PFSK-1 (cell line): ENCODE results near the gene ATG2B.

Experiments used
- FOXP2 ChIP-seq: optimal IDR thresholded peaks from 2 replicates; pipeline ENCODE3; 2011; ENCODE audit warnings: borderline replicate concordance, control low read depth, inconsistent platforms; ENCODE audit not compliant: insufficient read depth; ENCODE audit errors: extremely low read length, extremely low read depth
- POLR2AphosphoS5 ChIP-seq: IDR thresholded peaks from 2 replicates; pipeline ENCODE4 v1.6.1; 2012; ENCODE audit warnings: low read depth, mild to moderate bottlenecking, control low read depth, low read length, moderate library complexity
- SIN3A ChIP-seq: IDR thresholded peaks from 2 replicates; pipeline ENCODE4 v1.6.1; 2012; ENCODE audit warnings: mild to moderate bottlenecking, low read length, moderate library complexity, borderline replicate concordance; ENCODE audit not compliant: insufficient read depth
- TAF1 ChIP-seq: IDR thresholded peaks from 2 replicates; pipeline ENCODE4 v1.6.1; 2012; ENCODE audit warnings: low read length, control low read depth, borderline replicate concordance; ENCODE audit not compliant: insufficient read depth
- TF ChIP-seq, protein P1 (sequence below), 2 experiments: IDR thresholded peaks; 2 replicates each; pipeline versions ENCODE4 v1.6.1 to v1.8.0; 2011 to 2012; ENCODE audit warnings: low read depth in 2 of 2, low read length in 2 of 2, control low read depth in 1 of 2, inconsistent platforms in 1 of 2, mild to moderate bottlenecking in 1 of 2, moderate library complexity in 1 of 2; ENCODE audit not compliant: insufficient read depth in 1 of 2

DNA sequence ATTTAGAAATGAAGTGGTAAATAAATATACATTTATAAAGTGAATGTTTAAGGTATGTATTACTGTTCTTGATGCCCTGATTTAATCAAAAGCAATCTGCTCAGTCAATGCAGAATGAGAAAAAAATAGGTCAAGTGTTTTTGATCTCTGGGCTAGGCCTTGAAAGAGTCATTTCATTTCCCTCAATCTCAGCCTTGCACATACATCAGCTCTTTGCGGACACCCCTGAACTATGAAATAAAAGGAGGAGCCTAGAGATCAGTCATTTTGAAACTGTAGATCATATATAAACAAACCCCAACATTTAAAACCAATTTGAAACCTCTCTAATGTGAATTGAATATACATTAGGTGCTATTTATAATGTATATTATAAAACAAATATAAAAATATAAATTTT lies 42.5 kb downstream of the ATG2B start:
- no peak for TF ChIP-seq POLR2AphosphoS5
- no peak for TF ChIP-seq SIN3A
- TF ChIP-seq TAF1: no peak
- TF ChIP-seq, protein P1, sequence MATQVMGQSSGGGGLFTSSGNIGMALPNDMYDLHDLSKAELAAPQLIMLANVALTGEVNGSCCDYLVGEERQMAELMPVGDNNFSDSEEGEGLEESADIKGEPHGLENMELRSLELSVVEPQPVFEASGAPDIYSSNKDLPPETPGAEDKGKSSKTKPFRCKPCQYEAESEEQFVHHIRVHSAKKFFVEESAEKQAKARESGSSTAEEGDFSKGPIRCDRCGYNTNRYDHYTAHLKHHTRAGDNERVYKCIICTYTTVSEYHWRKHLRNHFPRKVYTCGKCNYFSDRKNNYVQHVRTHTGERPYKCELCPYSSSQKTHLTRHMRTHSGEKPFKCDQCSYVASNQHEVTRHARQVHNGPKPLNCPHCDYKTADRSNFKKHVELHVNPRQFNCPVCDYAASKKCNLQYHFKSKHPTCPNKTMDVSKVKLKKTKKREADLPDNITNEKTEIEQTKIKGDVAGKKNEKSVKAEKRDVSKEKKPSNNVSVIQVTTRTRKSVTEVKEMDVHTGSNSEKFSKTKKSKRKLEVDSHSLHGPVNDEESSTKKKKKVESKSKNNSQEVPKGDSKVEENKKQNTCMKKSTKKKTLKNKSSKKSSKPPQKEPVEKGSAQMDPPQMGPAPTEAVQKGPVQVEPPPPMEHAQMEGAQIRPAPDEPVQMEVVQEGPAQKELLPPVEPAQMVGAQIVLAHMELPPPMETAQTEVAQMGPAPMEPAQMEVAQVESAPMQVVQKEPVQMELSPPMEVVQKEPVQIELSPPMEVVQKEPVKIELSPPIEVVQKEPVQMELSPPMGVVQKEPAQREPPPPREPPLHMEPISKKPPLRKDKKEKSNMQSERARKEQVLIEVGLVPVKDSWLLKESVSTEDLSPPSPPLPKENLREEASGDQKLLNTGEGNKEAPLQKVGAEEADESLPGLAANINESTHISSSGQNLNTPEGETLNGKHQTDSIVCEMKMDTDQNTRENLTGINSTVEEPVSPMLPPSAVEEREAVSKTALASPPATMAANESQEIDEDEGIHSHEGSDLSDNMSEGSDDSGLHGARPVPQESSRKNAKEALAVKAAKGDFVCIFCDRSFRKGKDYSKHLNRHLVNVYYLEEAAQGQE (IDR thresholded peaks at IDR 0.05; ENCODE audit: insufficient read depth in 1 of 2, low read depth in 2 of 2, low read length in 2 of 2): no peak
- no peak for TF ChIP-seq FOXP2
